HG02938 (cell line): Measurements from ENCODE around the gene NUP37.

Experiments used
- ATAC-seq: cut with Tn5 transposase; IDR thresholded peaks from one replicate; pipeline ENCODE4 v1.9.1; 2021; ENCODE audit warnings: mild to moderate bottlenecking, moderate library complexity; ENCODE audit not compliant: unreplicated experiment

NUP37 gene

GRCh38 chr12:102031852-102032251 is 88.1 kb downstream of the NUP37 start:
- no peak for ATAC-seq

GRCh38 chr12:102029141-102029540 is 90.8 kb downstream of the NUP37 start:
- no peak for ATAC-seq

GRCh38 chr12:102026728-102027127 is 93.2 kb downstream of the NUP37 start:
- ATAC-seq = no peak

DNA sequence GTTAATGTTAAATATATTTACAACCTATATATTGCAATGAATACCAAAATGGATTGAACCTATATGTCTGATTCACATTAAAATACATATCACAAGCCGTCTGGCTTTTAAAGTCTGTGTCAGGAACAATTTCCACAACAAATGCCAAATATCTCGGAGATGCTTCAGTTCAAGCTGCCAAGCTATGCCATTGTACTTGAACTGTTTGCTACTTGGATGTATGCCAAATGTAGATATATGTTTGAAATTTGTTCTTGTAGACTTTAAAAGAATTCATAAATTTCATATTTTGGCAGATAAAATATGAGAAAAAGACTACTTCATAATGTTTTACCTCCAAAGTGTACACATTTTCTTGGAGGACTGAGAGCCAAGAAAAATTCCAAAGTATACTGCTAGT is 95.1 kb downstream of the NUP37 start:
- no peak for ATAC-seq

GRCh38 chr12:102023343-102023930 is 96.5 kb downstream of the NUP37 start:
- ATAC-seq = no peak
